GM12878 (cell line): ENCODE data around the gene OR7D2. TPM values are rescaled to one million over a fixed set of nuclear protein-coding genes. Genes with fewer than 3 reads are reported as not detected.

ENCODE experiments used
- CEBPZ ChIP-seq: fragments of 150-350 bp; IDR thresholded peaks from 2 replicates; pipeline ENCODE4 v1.6.1; 2016; ENCODE audit warnings: low read depth, low read length
- EZH2 ChIP-seq: IDR thresholded peaks from 2 replicates; pipeline ENCODE4 v1.6.1; 2012; ENCODE audit warnings: low read depth, mild to moderate bottlenecking, control low read depth, inconsistent platforms, low read length, borderline replicate concordance; ENCODE audit not compliant: control insufficient read depth
- LARP7 ChIP-seq: fragments of 450-650 bp; IDR thresholded peaks from 2 replicates; pipeline ENCODE4 v1.6.1; 2017; ENCODE audit warnings: mild to moderate bottlenecking
- MXI1 ChIP-seq: fragments of 150-350 bp; IDR thresholded peaks from 2 replicates; pipeline ENCODE4 v1.6.1; 2011; ENCODE audit warnings: low read depth, mild to moderate bottlenecking, inconsistent platforms, low read length, improper control_type of control experiment
- NR2C2 ChIP-seq: IDR thresholded peaks from 2 replicates; pipeline ENCODE4 v1.6.1; 2011; ENCODE audit warnings: borderline replicate concordance, low read depth; ENCODE audit not compliant: control insufficient read depth, insufficient read length
- PBX3 ChIP-seq: IDR thresholded peaks from 2 replicates; pipeline ENCODE4 v1.6.1; 2011; ENCODE audit warnings: mild to moderate bottlenecking, low read depth, low read length, moderate library complexity; ENCODE audit not compliant: insufficient replicate concordance
- RAD21 ChIP-seq: IDR thresholded peaks from 2 replicates; pipeline ENCODE4 v1.6.1; 2011; ENCODE audit warnings: mild to moderate bottlenecking, low read depth, low read length, moderate library complexity; ENCODE audit not compliant: insufficient read depth
- RELA ChIP-seq: fragments of 450-650 bp; IDR thresholded peaks from 2 replicates; pipeline ENCODE4 v1.8.0; 2014; ENCODE audit warnings: borderline replicate concordance; ENCODE audit not compliant: partially characterized antibody
- SUPT20H ChIP-seq: IDR thresholded peaks from 2 replicates; pipeline ENCODE4 v1.6.1; 2011; ENCODE audit warnings: low read depth, mild to moderate bottlenecking, low read length, moderate library complexity, borderline replicate concordance; ENCODE audit not compliant: control insufficient read depth
- polyA plus RNA-seq, 11 experiments: library from polyadenylated mRNA; depleted of rRNA in 4 of 11; unstranded in 6 of 11; stranded (reverse) in 5 of 11; fragments of >200 nt; fragmentation: Nextera tagmentation in 4 of 11; fragmentation: Illumina TruSeq in 1 of 11; extraction: Ambion mirVana in 4 of 11; extraction: Trizol in 1 of 11; gene quantifications; 1 replicate in 1 of 11; 2 replicates in 10 of 11; pipeline versions ENCODE4 v1.2.1 to v1.2.3, GENCODE V29; 2011 to 2016; ENCODE audit warnings: inconsistent platforms in 2 of 11, missing spikeins in 2 of 11, low read depth in 1 of 11
- total RNA-seq, 4 experiments: library from RNA; depleted of rRNA in 3 of 4; stranded (reverse); fragments of >200 nt in 3 of 4; fragmentation: Illumina TruSeq in 1 of 4; extraction: Trizol in 1 of 4; gene quantifications; 2 replicates each; pipeline versions ENCODE4 v1.2.1 to v1.2.3, GENCODE V29; 2013 to 2021

OR7D2 gene
- total and polyA plus RNA-seq, 10 of the 15 experiments (the other 5 are each of a cell fraction or from before 2014, with no cell fraction given), result 0.04 TPM; not detected in 9

GRCh38 chr19:9149997-9150396 lies 28.8 kb upstream of the OR7D2 start (continued):
- no peak for TF ChIP-seq SUPT20H
- TF ChIP-seq LARP7, result no peak
- TF ChIP-seq MXI1, result no peak
- no peak for TF ChIP-seq NR2C2
- no peak for TF ChIP-seq RAD21
- TF ChIP-seq CEBPZ, result no peak
- no peak for TF ChIP-seq RELA
- no peak for TF ChIP-seq PBX3
- no peak for TF ChIP-seq EZH2
